ENCODE data around the gene ANKRD44.

Gene ANKRD44

DNA sequence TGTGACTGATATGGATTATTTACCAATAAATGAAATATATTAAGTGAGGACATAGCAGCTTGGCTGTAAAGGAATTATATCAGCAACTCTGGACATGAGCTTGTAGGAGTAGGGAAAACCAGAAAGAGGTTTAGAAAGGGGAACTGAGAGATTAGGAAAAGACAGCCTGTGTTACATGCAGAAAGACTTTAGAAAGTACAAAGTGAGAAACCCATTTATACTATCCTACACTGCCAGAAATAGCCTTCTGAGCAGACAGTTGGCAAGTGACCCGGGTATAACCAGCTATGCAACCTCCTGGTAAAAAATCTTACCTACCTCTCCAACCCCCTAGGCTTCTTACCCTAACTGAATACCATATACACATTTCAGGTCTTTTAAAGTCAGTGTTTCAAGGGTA, 134.1 kb downstream of the ANKRD44 start:
- TF ChIP-seq CTCF (IDR thresholded peaks at IDR 0.05) (no peak), ZFX (IDR thresholded peaks at IDR 0.05; ENCODE audit: borderline replicate concordance) (no peak)
- no peak overlapping the region for H3K27ac ChIP-seq

DNA sequence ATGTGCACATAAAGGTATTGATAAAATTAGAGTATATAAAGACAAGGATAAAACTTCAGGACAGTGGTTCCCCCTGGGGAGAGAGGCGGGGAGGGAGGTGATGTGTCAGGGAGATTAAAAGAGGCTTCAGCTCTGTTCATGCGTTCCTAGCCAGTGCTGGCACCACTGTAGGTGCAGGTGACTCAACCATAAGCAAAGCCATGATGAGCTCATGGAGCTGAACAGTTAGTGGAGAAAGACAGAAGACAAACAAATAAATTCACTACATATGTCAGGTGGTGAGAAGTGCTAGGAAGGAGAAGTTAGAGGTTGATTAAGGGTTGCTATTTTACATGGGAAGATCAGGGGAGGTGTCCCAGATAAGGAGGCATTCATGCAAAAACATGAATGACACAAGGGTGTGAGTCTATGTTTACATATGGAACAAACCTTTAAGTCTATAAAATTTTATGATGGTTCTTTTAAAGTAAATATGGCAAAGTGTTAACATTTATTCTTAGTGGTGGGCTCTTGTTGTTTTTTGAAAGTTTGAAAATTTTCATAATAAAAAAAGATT, 136.0 kb downstream of the ANKRD44 start:
- no peak overlapping the region for H3K27ac ChIP-seq
- TF ChIP-seq CTCF (IDR thresholded peaks at IDR 0.05): no peak
- no peak for TF ChIP-seq ZFX (IDR thresholded peaks at IDR 0.05; ENCODE audit: borderline replicate concordance)

DNA sequence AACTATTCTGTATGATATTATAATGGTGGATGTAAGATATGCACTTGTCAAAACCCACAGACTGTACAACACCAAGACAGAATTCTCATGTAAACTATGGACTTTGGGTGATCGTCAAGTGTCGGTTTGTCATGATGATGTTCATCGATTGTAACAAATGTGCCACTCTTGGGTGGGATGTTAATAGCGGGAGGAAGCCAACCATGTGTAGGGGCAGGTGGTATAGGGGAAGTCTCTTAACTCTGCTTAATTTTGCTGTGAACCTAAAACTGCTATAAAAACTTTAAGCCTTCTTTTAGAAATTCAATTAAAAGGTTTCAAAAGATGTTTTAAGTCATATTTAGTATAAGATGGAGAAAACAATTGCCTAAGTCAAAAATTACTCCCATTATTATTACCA, 139.0 kb downstream of the ANKRD44 start:
- no peak overlapping the region for H3K27ac ChIP-seq
- no peak for TF ChIP-seq CTCF (IDR thresholded peaks at IDR 0.05)
- no peak for TF ChIP-seq ZFX (IDR thresholded peaks at IDR 0.05; ENCODE audit: borderline replicate concordance)

DNA sequence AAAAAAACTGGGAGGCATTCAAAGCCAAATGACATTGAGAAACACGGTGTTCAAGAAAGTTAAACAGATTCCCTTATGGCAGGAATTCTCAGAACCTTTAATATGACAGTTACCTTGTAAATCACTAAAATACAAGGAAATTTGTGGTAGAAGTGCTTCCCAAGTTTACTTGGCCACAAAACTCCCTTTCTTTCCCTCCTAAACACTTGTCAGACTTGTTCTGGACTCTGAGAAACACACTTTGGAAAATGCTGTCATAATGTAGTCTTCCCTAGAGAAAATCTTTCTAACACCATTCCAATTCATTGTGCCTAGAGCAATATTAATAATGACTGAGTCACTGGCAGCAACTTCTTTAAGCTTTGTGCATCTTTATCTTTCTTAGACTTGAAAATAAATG, 140.4 kb downstream of the ANKRD44 start:
- H3K27ac ChIP-seq: no peak overlapping the region; the same call in 1 of the 2 replicates
- TF ChIP-seq ZFX (IDR thresholded peaks at IDR 0.05; ENCODE audit: borderline replicate concordance) (no peak), CTCF (IDR thresholded peaks at IDR 0.05) (no peak)

DNA sequence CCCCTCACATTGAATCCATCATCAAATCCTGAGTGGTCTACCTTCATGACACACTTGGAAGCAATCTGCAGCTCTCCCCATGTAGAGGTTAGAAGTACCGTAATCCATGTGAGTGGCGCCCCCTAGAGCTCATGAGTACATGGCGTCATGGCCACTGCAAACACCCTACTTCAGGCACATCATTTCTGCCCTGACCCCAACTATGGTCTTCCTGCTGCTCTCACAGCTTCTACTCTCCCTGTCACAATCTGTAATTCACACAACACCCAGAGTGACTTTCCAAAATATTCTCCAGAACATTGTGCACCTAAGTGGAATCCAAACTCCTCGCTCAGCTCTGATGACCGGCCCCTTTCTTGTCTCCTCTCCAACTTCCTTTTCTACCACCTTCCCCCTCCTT, 141.9 kb downstream of the ANKRD44 start:
- TF ChIP-seq CTCF (IDR thresholded peaks at IDR 0.05): peak; percentile 62
- no peak for TF ChIP-seq ZFX (IDR thresholded peaks at IDR 0.05; ENCODE audit: borderline replicate concordance)
- H3K27ac ChIP-seq: no peak overlapping the region

DNA sequence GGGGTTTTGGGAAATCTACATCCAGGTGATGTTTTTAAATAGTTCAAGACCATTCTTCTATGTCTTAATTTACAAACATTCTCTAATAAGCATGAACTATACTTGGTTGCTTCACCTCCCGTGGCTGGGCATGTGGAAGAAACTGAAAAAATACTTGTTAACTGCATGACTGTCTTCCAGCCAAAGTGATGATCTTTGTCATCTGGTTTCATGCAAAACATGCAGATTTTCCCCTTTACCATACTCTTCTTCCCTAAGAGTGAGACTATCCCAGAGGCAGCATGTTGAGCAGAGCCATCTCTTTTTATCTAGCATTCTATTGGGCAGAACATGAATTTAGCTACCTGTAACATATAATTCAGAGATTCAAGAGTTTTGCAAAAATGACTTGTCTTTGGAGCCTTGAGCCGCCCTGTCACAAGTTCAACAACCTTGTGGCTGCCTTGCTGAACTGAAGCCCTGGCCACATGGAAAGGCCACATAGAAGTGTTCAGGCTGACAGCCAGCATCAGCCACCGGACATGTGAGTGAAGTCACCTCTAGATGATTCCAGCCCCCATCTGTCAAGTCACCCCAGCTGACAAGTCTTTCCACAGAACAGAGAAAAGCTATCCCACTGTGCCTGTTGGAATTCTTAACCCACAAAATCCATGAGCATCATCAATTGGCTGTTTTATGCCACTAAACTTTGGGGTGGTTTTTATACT, 142.8 kb downstream of the ANKRD44 start:
- no peak overlapping the region for H3K27ac ChIP-seq
- TF ChIP-seq ZFX (IDR thresholded peaks at IDR 0.05; ENCODE audit: borderline replicate concordance): no peak
- no peak for TF ChIP-seq CTCF (IDR thresholded peaks at IDR 0.05)

DNA sequence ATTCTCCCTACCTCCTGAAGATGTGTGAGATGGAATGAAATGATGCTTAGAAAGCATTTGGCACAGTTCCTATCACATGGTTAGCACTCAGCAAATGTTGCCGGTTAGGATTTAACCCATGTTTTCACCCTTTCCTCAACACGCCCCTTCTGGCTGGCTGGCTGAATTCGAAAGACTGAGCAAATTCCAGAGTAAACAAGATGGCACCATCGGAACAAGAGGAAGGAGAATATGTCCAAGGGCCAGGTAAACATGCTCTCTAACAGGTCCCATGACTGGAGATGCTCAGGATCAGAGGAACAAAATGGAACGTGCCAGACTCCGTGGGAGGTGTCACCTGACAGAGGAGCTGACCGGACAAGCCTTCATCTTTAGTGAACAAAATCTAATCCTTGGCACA, 145.6 kb downstream of the ANKRD44 start:
- H3K27ac ChIP-seq: no peak overlapping the region
- TF ChIP-seq ZFX (IDR thresholded peaks at IDR 0.05; ENCODE audit: borderline replicate concordance): no peak
- TF ChIP-seq CTCF (IDR thresholded peaks at IDR 0.05): no peak

Measured in 22Rv1 (cell line).